Upper lobe of left lung (tissue), 6 donors: Measurements from ENCODE around the gene CFAP299. TPM values are rescaled to one million over a fixed set of nuclear protein-coding genes. Genes with fewer than 3 reads are reported as not detected.

Experiments
- ATAC-seq, 2 donors: fragments of 200-7000 bp; cut with Tn5 transposase; one replicate each; pipeline ENCODE4 v1.9.1; 2022; ENCODE audit warnings: mild to moderate bottlenecking in 2 of 2, moderate library complexity in 2 of 2; ENCODE audit not compliant: low FRiP score in 2 of 2
- DNase-seq, 2 donors: peaks; one replicate each; pipeline ENCODE4 v3.0.0-alpha.2; 2019 to 2020
- H3K27ac ChIP-seq, 4 donors: fragments of 200-600 bp; sonication (generic); one replicate each; pipeline ENCODE4 v1.5.1; 2016 to 2019
- H3K27me3 ChIP-seq, 4 donors: fragments of 200-600 bp; sonication (generic); one replicate each; pipeline ENCODE4 v1.5.1; 2017 to 2019
- H3K36me3 ChIP-seq, 4 donors: fragments of 200-600 bp; sonication (generic); one replicate each; pipeline ENCODE4 v1.5.1; 2016 to 2019
- H3K4me1 ChIP-seq, 4 donors: fragments of 200-600 bp; sonication (generic); one replicate each; pipeline ENCODE4 v1.5.1; 2018 to 2019
- H3K4me3 ChIP-seq, 4 donors: fragments of 200-600 bp; sonication (generic); one replicate each; pipeline ENCODE4 v1.5.1; 2017 to 2019; ENCODE audit warnings: mild to moderate bottlenecking in 2 of 4, moderate library complexity in 1 of 4
- H3K9me3 ChIP-seq, 4 donors: fragments of 200-600 bp; sonication (generic); one replicate each; pipeline ENCODE4 v1.5.1; 2018 to 2019
- EP300 ChIP-seq, 4 donors: sonication (generic); formaldehyde crosslinking; IDR thresholded peaks; one replicate each; pipeline ENCODE4 v1.5.1; 2017; ENCODE audit warnings: antibody characterized with exemption in 4 of 4, control low read depth in 2 of 4
- POLR2A ChIP-seq, 4 donors: fragments of 450-650 bp; IDR thresholded peaks; one replicate each; pipeline ENCODE4 v1.5.1; 2016 to 2017; ENCODE audit warnings: antibody characterized with exemption in 4 of 4, mild to moderate bottlenecking in 2 of 4
- POLR2AphosphoS5 ChIP-seq, 2 donors: sonication (generic); formaldehyde crosslinking; IDR thresholded peaks; one replicate each; pipeline ENCODE4 v1.5.1; 2017; ENCODE audit warnings: antibody characterized with exemption in 2 of 2
- WGBS, 2 donors: methylation state at CpG; one replicate each; pipeline ENCODE4 v1.1.5; 2017 to 2018; 5-methylcytosine and 5-hydroxymethylcytosine counted together
- total RNA-seq, 6 donors: library from RNA; depleted of rRNA in 4 of 6; stranded (reverse); fragments of >200 nt in 4 of 6; gene quantifications; one replicate each; pipeline versions ENCODE4 v1.1.0 to v1.2.1, GENCODE V29; 2016 to 2021
- TF ChIP-seq, protein P1 (sequence below), 6 experiments: fragments of 450-650 bp in 4 of 6; fragments of 200-600 bp in 2 of 6; sonication (generic) in 2 of 6; IDR thresholded peaks; one replicate each; pipeline ENCODE4 v1.5.1; 2016 to 2019; ENCODE audit warnings: antibody characterized with exemption in 6 of 6
- donor health status: DM: no; HTN: no; CAD: no; lungs with moderate emphysema.
- donor health status: DM: no; HTN: yes; CAD: no; lungs with severe emphysema.

CFAP299 gene
- total RNA-seq, 6 donors from 2014 or later = 0.46 to 31.6 (median 3.9) TPM

GRCh38 chr4:80846210-80846609 is 510.7 kb downstream of the CFAP299 start:
- Histone ChIP-seq H3K27ac (no peak overlapping the region), H3K4me3 (no peak overlapping the region), H3K4me1 (no peaks in the 10 kb centered on the region), H3K9me3 (peaks cover 0 to 5% (median 0%) of the 10 kb centered on the region in 4 donors), H3K27me3 (no peaks in the 10 kb centered on the region), H3K36me3 (no peaks in the 10 kb centered on the region)
- TF ChIP-seq EP300 (IDR thresholded peaks at IDR 0.05) = no peak
- TF ChIP-seq POLR2AphosphoS5 (IDR thresholded peaks at IDR 0.05) = no peak
- no peak for TF ChIP-seq POLR2A (IDR thresholded peaks at IDR 0.05)
- TF ChIP-seq, protein P1, sequence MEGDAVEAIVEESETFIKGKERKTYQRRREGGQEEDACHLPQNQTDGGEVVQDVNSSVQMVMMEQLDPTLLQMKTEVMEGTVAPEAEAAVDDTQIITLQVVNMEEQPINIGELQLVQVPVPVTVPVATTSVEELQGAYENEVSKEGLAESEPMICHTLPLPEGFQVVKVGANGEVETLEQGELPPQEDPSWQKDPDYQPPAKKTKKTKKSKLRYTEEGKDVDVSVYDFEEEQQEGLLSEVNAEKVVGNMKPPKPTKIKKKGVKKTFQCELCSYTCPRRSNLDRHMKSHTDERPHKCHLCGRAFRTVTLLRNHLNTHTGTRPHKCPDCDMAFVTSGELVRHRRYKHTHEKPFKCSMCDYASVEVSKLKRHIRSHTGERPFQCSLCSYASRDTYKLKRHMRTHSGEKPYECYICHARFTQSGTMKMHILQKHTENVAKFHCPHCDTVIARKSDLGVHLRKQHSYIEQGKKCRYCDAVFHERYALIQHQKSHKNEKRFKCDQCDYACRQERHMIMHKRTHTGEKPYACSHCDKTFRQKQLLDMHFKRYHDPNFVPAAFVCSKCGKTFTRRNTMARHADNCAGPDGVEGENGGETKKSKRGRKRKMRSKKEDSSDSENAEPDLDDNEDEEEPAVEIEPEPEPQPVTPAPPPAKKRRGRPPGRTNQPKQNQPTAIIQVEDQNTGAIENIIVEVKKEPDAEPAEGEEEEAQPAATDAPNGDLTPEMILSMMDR (IDR thresholded peaks at IDR 0.05) = no peak
- DNase-seq (no peak), ATAC-seq (no peak)

DNA sequence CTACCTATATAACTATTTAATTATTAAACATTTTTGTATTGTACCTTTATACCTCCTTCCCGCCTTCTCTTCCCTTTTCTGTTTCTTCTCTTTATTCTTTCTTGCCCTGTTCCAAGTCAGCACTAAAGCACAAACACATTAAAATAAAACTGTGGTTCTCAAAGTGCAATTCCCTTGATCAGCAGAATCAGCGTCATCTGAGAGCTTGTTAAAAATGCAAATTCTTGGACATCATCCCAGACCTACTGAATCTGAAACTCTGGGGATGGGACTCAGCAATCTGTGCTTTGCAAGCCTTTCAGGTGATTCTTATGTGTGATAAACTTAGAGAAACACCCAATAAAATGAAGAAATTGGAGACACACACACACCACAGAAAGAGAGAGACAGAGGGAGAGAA is 516.5 kb downstream of the CFAP299 start:
- 73 to 78% methylated on average over 2 of the region's 2 CpGs for WGBS, 2 donors
- H3K4me3 ChIP-seq = no peak overlapping the region
- H3K27ac ChIP-seq = no peak overlapping the region
- TF ChIP-seq POLR2A (IDR thresholded peaks at IDR 0.05) = no peak
- TF ChIP-seq, protein P1 (IDR thresholded peaks at IDR 0.05) = no peak
- no peaks in the 10 kb centered on the region for H3K36me3 ChIP-seq
- H3K9me3 ChIP-seq = no peaks in the 10 kb centered on the region
- DNase-seq (no peak), ATAC-seq (no peak)
- H3K27me3 ChIP-seq = no peaks in the 10 kb centered on the region
- no peaks in the 10 kb centered on the region for H3K4me1 ChIP-seq

DNA sequence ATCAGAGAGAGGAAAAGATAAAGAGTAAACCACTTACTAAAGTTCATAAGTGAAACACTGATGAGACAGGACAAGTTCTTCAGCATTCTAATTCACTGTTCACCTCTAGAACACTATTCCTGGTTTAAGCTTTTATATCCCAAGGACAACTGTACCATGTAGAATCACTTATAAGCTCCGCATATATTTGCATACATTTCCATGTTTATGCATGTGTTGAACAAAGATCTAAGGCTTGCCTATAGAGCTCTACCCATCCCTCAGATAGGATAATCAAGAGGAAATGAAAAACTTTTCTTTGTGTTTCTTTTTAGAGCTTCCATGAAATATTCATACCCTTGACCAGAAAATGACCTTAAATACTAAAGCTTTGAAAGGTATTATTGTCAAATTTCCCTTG is 538.0 kb downstream of the CFAP299 start:
- Histone ChIP-seq H3K4me1 (no peaks in the 10 kb centered on the region), H3K27ac (no peak overlapping the region), H3K27me3 (no peaks in the 10 kb centered on the region), H3K4me3 (no peak overlapping the region), H3K36me3 (no peaks in the 10 kb centered on the region), H3K9me3 (no peaks in the 10 kb centered on the region)
- no peak for TF ChIP-seq EP300 (IDR thresholded peaks at IDR 0.05)
- no peak for TF ChIP-seq POLR2A (IDR thresholded peaks at IDR 0.05)
- TF ChIP-seq, protein P1 (IDR thresholded peaks at IDR 0.05) = no peak
- no peak for TF ChIP-seq POLR2AphosphoS5 (IDR thresholded peaks at IDR 0.05)
- DNase-seq (no peak), ATAC-seq (no peak)
- WGBS, 2 donors = 80 to 100% methylated on average over 1 of the region's 1 CpG

- no peak for ATAC-seq
- 96 to 97% methylated on average over 2 of the region's 2 CpGs for WGBS, 2 donors
- Histone ChIP-seq H3K27me3 (no peaks in the 10 kb centered on the region), H3K36me3 (no peaks in the 10 kb centered on the region), H3K4me3 (no peak overlapping the region), H3K27ac (no peak overlapping the region), H3K9me3 (no peaks in the 10 kb centered on the region), H3K4me1 (no peaks in the 10 kb centered on the region)
- TF ChIP-seq EP300 (IDR thresholded peaks at IDR 0.05) (no peak), POLR2A (IDR thresholded peaks at IDR 0.05) (no peak), POLR2AphosphoS5 (IDR thresholded peaks at IDR 0.05) (no peak)
- TF ChIP-seq, protein P1 (IDR thresholded peaks at IDR 0.05) = no peak
- no peak for DNase-seq
These were observed 539.4 kb downstream of the CFAP299 start for GRCh38 chr4:80874979-80875378.

DNA sequence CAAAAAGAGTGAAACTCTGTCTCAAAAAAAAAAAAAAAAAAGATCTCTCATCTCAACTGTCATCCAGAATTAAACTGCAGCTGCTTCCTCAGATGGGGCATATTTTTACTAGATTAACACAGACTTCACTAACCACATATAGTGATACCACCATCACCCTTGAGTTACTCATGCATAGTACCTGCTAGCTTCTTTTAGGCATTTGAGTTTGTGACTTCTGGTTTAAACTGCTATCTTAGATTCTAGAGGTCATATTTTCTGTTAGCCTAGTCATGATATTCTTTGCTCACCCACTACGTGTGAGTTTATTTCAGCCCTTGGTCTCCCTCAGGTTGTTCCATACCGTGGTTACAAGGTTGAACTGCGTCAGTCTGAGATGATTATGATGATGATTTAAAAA is 540.1 kb downstream of the CFAP299 start:
- DNase-seq (no peak), ATAC-seq (no peak)
- Histone ChIP-seq H3K36me3 (no peaks in the 10 kb centered on the region), H3K9me3 (no peaks in the 10 kb centered on the region), H3K27ac (no peak overlapping the region), H3K4me3 (no peak overlapping the region), H3K4me1 (no peaks in the 10 kb centered on the region), H3K27me3 (no peaks in the 10 kb centered on the region)
- TF ChIP-seq POLR2AphosphoS5 (IDR thresholded peaks at IDR 0.05) (no peak), POLR2A (IDR thresholded peaks at IDR 0.05) (no peak), EP300 (IDR thresholded peaks at IDR 0.05) (no peak)
- TF ChIP-seq, protein P1 (IDR thresholded peaks at IDR 0.05) = no peak
- WGBS, 2 donors = 92 to 95% methylated on average over 3 of the region's 3 CpGs
